ENCODE results near the gene MAD2L1BP. TPM values are rescaled to one million over a fixed set of nuclear protein-coding genes. Genes with fewer than 3 reads are reported as not detected.
"Not testable (repeated sequence)": the region's sequence is repeated elsewhere in the genome, so short reads cannot be mapped to it uniquely, and the experiment has no call there.

Gene MAD2L1BP, protein sequence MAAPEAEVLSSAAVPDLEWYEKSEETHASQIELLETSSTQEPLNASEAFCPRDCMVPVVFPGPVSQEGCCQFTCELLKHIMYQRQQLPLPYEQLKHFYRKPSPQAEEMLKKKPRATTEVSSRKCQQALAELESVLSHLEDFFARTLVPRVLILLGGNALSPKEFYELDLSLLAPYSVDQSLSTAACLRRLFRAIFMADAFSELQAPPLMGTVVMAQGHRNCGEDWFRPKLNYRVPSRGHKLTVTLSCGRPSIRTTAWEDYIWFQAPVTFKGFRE
- total RNA-seq: 10 to 100 TPM; 44.4 to 44.7 TPM

DNA sequence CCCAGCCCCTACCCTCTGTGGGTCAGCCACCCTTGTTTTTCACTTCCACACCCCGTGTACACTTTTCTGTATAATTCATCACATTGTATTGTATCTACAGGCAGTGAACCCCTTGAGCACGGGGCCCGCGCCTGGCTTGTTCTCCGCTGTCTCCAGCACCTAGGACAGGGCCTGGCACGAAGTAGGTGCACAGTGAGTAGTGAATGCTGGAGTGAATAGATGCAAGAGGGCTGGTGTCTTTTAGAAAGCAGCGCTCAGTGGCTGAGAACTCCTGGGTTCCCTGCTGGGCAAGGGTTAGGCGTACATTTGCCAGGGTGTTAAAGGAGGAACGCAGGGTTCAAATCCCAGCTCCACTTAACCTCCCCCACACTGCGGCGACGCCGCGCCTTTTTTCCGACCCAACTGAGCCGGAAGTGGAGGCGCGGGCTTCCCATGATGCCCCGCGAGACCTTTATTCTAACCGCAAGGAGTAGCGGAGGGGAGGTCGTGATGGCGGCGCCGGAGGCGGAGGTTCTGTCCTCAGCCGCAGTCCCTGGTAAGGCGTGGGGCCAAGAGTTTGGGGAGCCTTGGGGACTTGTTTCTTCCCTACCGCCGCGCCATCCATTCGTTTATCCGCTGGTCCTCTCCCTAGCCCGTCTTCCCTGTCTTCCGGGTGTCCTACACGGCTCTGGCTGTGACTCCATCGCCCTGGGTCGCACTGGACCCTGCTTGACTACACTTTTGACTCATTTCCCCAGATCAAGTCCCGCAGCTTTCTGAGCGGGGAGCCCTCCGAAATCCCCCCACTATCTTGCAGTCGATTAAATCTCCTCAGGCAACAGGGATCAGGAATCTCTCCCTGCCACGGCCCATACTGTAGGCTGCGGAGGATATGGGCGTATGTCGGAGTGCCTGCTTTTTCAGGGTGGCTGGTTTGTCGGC, at the start of gene MAD2L1BP:
TSS of gene MAD2L1BP (plus strand) at position 454 of the 921 bp plus-strand sequence. CDS start at position 490, 36 bp downstream.
- Mint-ChIP-seq H3K36me3 (ENCODE audit: low read depth) (peaks cover 54% of the 10 kb centered on the region), H3K9me3 (no peaks in the 10 kb centered on the region), H3K4me1 (peaks cover 30% of the 10 kb centered on the region), H3K27me3 (no peaks in the 10 kb centered on the region), H3K4me3 (peak within 1 kb of the TSS; percentile 98), H3K27ac (peak within 1 kb of the TSS; percentile 99)
- ATAC-seq (replicated peaks): peak; percentile 89

DNA sequence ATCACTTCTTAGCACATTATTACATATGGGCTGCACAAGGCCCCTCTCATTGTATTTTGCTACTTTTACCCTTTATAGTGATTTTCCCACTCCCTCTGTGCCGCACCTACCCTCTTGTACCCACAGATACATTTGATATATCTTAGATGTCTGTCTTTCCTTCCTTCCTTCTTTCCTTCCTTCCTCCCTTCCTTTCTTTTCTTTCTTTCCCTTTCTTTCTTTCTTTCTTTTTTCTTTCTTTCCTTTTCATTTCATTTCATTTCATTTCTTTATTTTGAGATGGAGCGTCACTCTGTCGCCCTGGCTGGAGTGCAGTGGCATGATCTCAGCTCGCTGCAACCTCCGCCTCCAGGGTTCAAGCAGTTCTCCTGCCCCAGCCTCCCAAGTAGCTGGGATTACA, 47.4 kb upstream of the MAD2L1BP start:
- H3K36me3 Mint-ChIP-seq (ENCODE audit: low read depth): peaks cover 100% of the 10 kb centered on the region
- H3K9me3 Mint-ChIP-seq: no peaks in the 10 kb centered on the region
- no peaks in the 10 kb centered on the region for H3K27me3 Mint-ChIP-seq
- ATAC-seq (replicated peaks): no peak
- no peak overlapping the region for H3K4me3 Mint-ChIP-seq
- peaks cover 21% of the 10 kb centered on the region for H3K4me1 Mint-ChIP-seq
- H3K27ac Mint-ChIP-seq: no peak overlapping the region

DNA sequence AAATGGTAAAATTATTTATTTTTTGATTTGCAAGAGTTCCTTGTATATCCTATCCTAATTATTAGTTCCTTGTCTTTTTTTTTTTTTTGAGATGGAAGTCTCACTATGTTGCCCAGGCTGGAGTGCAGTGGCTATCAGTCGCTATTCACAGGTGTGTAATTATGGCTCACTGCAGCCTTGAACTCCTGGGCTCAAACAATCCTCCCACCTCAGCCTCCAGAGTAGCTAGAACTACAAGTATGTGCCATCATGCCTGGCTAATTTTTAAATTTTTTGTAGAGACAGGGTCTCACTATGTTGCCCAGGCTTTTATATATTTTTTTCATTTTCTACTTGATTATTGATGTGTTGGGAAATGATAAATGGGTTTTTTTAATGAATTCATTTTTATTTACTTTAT, 46.1 kb upstream of the MAD2L1BP start:
- H3K9me3 Mint-ChIP-seq; H3K27me3 Mint-ChIP-seq; H3K4me3 Mint-ChIP-seq; ATAC-seq (replicated peaks); H3K27ac Mint-ChIP-seq: not testable (repeated sequence)
- H3K4me1 Mint-ChIP-seq: peaks cover 10% of the 10 kb centered on the region
- peaks cover 90% of the 10 kb centered on the region for H3K36me3 Mint-ChIP-seq (ENCODE audit: low read depth)

DNA sequence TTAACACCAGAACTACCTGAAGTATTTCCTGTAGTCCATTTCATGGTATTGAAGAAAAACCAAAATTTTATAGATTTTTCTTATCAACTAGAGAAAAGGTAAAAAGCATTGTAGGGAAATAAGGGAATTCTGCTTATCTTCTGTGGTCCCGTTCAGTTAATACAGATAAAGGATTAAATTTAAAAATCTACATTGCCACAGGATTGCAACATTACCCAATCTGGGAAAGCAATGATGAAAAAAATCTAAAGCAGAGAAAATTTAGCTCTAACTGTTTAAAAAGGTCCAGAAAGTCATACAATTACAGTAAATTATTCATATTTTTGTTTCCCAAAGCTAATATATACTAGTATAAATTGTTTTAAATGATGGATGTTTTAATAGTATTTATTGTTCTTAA, 41.7 kb upstream of the MAD2L1BP start:
- Mint-ChIP-seq H3K36me3 (ENCODE audit: low read depth) (peaks cover 84% of the 10 kb centered on the region), H3K27ac (no peak overlapping the region), H3K9me3 (no peaks in the 10 kb centered on the region), H3K4me1 (no peaks in the 10 kb centered on the region), H3K27me3 (no peaks in the 10 kb centered on the region), H3K4me3 (no peak overlapping the region)
- no peak for ATAC-seq (replicated peaks)

DNA sequence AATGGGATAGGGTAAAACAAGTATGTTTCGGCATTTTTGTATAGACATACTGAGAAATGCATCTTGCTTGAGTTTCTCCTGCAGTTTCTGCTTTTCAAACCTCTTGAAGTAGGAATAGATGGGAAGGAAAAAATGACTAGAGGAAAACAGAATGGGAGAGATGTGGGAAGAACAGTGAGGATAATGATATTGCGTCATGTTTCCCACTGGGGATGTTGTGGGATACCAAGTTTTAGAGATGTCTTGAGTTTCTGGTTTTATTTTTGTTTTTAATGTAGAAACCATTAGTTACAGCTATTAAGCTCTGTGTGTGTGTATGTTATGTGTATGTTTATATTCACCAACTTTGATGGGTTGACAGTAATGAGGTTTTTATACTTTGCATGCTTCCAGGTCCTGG, 35.0 kb upstream of the MAD2L1BP start:
- H3K27me3 Mint-ChIP-seq: no peaks in the 10 kb centered on the region
- H3K27ac Mint-ChIP-seq: peak overlapping the region; percentile 39
- no peak overlapping the region for H3K4me3 Mint-ChIP-seq
- no peak for ATAC-seq (replicated peaks)
- peaks cover 99% of the 10 kb centered on the region for H3K36me3 Mint-ChIP-seq (ENCODE audit: low read depth)
- no peaks in the 10 kb centered on the region for H3K4me1 Mint-ChIP-seq
- H3K9me3 Mint-ChIP-seq: no peaks in the 10 kb centered on the region

DNA sequence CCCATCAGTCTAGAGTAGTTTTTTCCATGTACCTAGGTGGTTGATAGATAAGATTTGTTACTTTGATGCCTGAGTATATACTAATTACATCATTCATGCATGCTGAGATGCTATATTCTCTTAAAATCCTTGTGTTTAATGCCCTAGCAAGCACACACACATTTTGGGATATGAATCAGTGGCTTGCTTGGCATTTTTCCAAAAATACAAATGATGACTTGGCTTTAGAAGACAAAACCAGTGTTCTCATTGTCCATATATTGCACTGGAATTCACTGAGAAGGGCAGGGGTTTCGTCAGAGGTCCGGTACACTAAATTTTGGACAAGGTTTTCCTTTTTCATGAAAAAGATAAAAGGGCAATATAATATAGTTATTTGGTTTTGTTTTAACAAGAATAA, 31.5 kb upstream of the MAD2L1BP start:
- Mint-ChIP-seq H3K4me3 (no peak overlapping the region), H3K4me1 (peaks cover 5% of the 10 kb centered on the region), H3K36me3 (ENCODE audit: low read depth) (peaks cover 99% of the 10 kb centered on the region), H3K27me3 (no peaks in the 10 kb centered on the region), H3K27ac (peak overlapping the region; percentile 6), H3K9me3 (no peaks in the 10 kb centered on the region)
- ATAC-seq (replicated peaks): no peak

DNA sequence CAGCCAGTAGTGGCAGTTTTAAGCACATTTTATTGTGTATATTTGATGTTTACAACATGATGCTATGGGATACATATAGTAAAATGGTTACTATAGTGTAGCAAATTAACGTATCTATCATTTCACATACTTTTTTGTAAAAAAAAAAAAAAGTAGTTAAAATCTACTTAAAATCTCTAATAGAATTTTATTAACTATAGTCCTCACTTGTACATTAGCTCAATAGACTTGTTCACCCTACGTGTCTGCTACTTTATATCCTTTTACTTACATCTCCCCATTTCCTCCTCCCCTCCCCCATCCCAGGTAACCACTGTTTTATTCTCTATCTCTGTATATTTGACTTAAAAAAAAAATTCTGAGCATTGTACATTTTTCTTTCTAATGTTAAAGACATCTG, 29.6 kb upstream of the MAD2L1BP start:
- Mint-ChIP-seq H3K27me3 (no peaks in the 10 kb centered on the region), H3K4me3 (no peak overlapping the region), H3K9me3 (no peaks in the 10 kb centered on the region), H3K4me1 (peaks cover 5% of the 10 kb centered on the region), H3K27ac (no peak overlapping the region), H3K36me3 (ENCODE audit: low read depth) (peaks cover 97% of the 10 kb centered on the region)
- ATAC-seq (replicated peaks): no peak

DNA sequence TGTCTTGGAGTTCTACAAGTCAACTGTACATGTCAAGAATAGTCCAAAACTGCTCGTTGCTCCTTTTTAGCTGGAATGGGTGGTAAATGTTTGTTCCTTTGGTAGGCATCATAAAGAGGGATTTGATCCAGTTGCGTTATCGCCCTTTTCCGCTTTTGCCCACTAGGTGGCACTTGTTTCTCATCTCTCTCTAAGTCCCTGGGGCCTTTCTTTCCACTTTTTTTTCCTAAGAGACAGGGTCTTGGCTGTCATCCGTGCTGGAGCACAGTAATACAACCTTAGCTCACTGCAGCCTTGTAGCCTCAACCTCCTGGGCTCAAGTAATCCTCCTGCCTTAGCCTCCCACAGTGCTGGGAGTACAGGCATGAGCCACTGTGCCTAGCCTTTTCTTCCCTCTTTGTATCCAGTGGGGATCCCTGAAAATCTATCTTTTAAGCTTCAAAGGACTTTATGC, 27.3 kb upstream of the MAD2L1BP start:
- Mint-ChIP-seq H3K9me3 (no peaks in the 10 kb centered on the region), H3K27ac (peak overlapping the region; percentile 1), H3K36me3 (ENCODE audit: low read depth) (peaks cover 98% of the 10 kb centered on the region), H3K4me1 (peaks cover 5% of the 10 kb centered on the region), H3K4me3 (no peak overlapping the region), H3K27me3 (no peaks in the 10 kb centered on the region)
- ATAC-seq (replicated peaks): peak; percentile 38

DNA sequence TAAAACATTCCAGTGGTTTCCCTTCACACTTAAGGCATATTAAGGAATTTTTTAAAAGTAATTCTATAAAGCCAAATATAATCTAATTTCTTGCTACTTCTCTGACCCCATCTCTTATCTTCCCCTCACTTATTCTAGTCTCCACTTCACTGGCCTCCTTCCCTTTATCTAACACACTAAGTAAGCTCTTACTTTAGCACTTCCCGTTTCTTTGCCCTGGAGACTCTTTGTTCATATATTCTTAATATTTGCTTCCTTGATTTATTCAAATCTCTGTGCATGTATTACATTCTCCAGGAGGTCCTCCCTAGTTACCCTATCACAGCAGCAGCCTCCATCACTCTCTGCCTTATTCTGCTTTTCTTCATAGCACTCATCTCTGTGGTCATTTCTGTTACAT, 26.8 kb upstream of the MAD2L1BP start:
- Mint-ChIP-seq H3K27me3 (no peaks in the 10 kb centered on the region), H3K9me3 (no peaks in the 10 kb centered on the region), H3K4me3 (no peak overlapping the region), H3K4me1 (peaks cover 5% of the 10 kb centered on the region), H3K36me3 (ENCODE audit: low read depth) (peaks cover 98% of the 10 kb centered on the region), H3K27ac (peak overlapping the region; percentile 1)
- no peak for ATAC-seq (replicated peaks)

DNA sequence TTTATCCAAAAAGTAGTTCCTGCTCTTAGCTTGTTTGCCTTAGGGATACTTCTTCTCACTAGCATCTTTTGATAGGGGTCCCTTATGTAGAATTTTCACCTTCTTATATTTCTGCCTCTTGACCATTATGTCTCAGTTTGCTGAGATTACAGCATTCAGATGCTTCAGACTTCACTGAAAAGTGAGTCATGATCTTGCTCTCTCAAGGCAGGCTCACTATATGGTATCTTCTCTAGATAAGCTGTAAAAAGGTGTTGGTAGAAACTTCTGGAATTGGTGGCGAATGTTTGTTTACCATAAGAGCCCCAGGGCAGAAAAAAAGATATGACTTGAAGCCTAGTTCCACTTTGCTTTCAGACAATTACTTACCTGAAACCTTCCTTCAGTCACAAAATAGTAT, 26.2 kb upstream of the MAD2L1BP start:
- no peaks in the 10 kb centered on the region for H3K27me3 Mint-ChIP-seq
- H3K4me3 Mint-ChIP-seq: no peak overlapping the region
- no peaks in the 10 kb centered on the region for H3K9me3 Mint-ChIP-seq
- ATAC-seq (replicated peaks): no peak
- H3K36me3 Mint-ChIP-seq (ENCODE audit: low read depth): peaks cover 98% of the 10 kb centered on the region
- H3K27ac Mint-ChIP-seq: no peak overlapping the region
- peaks cover 5% of the 10 kb centered on the region for H3K4me1 Mint-ChIP-seq

DNA sequence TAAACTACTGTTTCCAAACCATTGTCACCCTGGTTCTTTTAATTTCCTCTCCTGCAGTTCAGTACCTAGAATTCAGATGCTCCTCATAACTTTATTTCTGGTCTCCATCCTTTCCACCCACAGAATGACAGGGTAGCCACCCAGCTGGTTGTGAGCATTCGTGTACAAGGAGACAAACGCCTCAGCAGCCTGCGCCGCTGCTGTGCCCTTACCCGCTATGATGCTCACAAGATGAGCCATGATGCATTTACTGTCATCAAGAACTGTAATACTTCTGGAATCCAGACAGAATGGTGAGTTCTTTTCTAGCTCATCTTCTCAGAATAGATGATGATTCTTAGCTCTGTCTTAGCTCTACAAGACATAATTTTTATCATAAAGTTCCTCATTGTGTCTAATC, 25.2 kb upstream of the MAD2L1BP start:
- Mint-ChIP-seq H3K9me3 (no peaks in the 10 kb centered on the region), H3K4me1 (peaks cover 5% of the 10 kb centered on the region), H3K27me3 (no peaks in the 10 kb centered on the region), H3K4me3 (no peak overlapping the region), H3K27ac (peak overlapping the region; percentile 73), H3K36me3 (ENCODE audit: low read depth) (peaks cover 97% of the 10 kb centered on the region)
- ATAC-seq (replicated peaks): no peak

DNA sequence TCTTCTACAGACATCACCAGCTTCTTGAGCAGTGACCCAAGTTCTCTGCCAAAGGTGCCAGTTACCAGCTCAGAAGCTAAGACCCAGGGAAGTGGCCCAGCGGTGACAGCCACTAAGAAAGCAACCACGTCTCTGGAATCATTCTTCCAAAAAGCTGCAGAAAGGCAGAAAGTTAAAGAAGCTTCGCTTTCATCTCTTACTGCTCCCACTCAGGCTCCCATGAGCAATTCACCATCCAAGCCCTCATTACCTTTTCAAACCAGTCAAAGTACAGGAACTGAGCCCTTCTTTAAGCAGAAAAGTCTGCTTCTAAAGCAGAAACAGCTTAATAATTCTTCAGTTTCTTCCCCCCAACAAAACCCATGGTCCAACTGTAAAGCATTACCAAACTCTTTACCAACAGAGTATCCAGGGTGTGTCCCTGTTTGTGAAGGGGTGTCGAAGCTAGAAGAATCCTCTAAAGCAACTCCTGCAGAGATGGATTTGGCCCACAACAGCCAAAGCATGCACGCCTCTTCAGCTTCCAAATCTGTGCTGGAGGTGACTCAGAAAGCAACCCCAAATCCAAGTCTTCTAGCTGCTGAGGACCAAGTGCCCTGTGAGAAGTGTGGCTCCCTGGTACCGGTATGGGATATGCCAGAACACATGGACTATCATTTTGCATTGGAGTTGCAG, 21.8 kb upstream of the MAD2L1BP start:
- no peaks in the 10 kb centered on the region for H3K27me3 Mint-ChIP-seq
- peaks cover 78% of the 10 kb centered on the region for H3K36me3 Mint-ChIP-seq (ENCODE audit: low read depth)
- no peak for ATAC-seq (replicated peaks)
- H3K27ac Mint-ChIP-seq: no peak overlapping the region
- H3K4me3 Mint-ChIP-seq: no peak overlapping the region
- H3K4me1 Mint-ChIP-seq: no peaks in the 10 kb centered on the region
- H3K9me3 Mint-ChIP-seq: no peaks in the 10 kb centered on the region

DNA sequence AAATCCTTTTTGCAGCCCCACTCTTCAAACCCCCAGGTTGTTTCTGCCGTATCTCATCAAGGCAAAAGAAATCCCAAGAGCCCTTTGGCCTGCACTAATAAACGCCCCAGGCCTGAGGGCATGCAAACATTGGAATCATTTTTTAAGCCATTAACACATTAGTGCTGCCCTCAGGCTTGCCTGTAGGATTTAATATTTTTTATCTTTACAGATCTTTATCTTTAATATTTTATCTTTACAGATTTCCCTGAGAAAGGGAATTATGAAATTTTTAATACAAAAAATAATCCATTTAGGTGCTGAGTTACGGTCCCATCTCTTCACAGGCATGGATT, 21.3 kb upstream of the MAD2L1BP start:
- Mint-ChIP-seq H3K4me3 (no peak overlapping the region), H3K27me3 (no peaks in the 10 kb centered on the region), H3K27ac (no peak overlapping the region), H3K36me3 (ENCODE audit: low read depth) (peaks cover 78% of the 10 kb centered on the region), H3K4me1 (no peaks in the 10 kb centered on the region), H3K9me3 (no peaks in the 10 kb centered on the region)
- ATAC-seq (replicated peaks): no peak

DNA sequence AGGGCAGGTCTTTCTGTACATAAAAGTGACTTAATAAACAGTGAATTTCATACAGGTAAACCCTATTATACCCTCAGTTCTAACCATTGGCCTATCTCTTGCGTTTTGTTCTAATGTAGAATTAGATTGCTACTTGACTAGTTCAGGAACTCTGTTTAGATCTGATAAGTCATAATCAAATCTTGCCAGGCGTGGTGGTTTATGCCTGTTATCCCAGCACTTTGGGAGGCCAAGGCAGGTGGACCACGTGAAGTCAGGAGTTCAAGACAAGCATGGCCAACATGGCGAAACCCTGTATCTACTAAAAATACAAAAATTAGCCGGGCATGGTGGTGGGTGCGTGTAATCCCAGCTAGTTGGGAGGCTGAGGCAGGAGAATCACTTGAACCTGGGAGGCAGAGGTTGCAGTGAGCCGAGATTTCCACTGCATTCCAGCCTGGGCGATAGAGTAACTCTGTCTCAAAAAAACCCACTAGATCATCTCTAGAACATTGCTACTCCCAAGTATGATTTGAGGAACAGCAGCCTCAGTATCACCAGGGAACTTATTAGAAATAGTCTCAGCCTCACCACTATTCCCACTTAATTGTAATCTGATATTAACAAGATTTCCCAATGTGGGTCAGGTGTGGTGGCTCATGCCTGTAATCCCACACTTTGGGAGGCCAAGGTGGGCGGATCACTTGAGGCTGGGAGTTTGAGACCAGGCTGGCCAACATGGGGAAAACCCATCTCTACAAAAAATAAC, 18.7 kb upstream of the MAD2L1BP start:
- H3K4me1 Mint-ChIP-seq: no peaks in the 10 kb centered on the region
- H3K4me3 Mint-ChIP-seq: no peak overlapping the region
- H3K9me3 Mint-ChIP-seq: no peaks in the 10 kb centered on the region
- no peak overlapping the region for H3K27ac Mint-ChIP-seq
- no peak for ATAC-seq (replicated peaks)
- H3K36me3 Mint-ChIP-seq (ENCODE audit: low read depth): peaks cover 80% of the 10 kb centered on the region
- no peaks in the 10 kb centered on the region for H3K27me3 Mint-ChIP-seq

Measured in activated T-helper 17 cell treated with anti-CD3 and anti-CD28 coated beads, Interleukin-2, amount 50 U/mL, for 72 hours (primary cell).